Measurements from ENCODE around the gene PPARA. TPM values are rescaled to one million over a fixed set of nuclear protein-coding genes. Genes with fewer than 3 reads are reported as not detected.

The PPARA gene
- total and polyA plus RNA-seq, 2 donors (not counting 1 experiment from before 2014, with no cell fraction given) = 4.1 to 29.8 TPM

- no peaks in the 10 kb centered on the region for H3K9me3 ChIP-seq (ENCODE audit: control extremely low read depth in 1 of 3, control insufficient read depth in 2 of 3, insufficient read depth in 1 of 3, low read length in 2 of 3)
- no peak overlapping the region for H3K4me2 ChIP-seq (replicated peaks; ENCODE audit: low read depth, low read length, poor library complexity, severe bottlenecking)
- ChIA-PET CTCF (interaction anchor here (1.2 kb wide), 1 partner anchor 48 kb away, joined by 5 read pairs; no protein-coding TSS in a partner anchor), POLR2A (no interaction called here)
- intact Hi-C loops (cut with micrococcal nuclease) = no loop called here
- no peak overlapping the region for H3K4me3 Mint-ChIP-seq
- no peaks in the 10 kb centered on the region for H3K27me3 ChIP-seq (replicated peaks in 1 of 4; ENCODE audit: control extremely low read depth in 1 of 4, control insufficient read depth in 3 of 4, insufficient read depth in 4 of 4, low read length in 3 of 4)
- H3K9me3 Mint-ChIP-seq (ENCODE audit: insufficient read depth) = no peaks in the 10 kb centered on the region
- no peaks in the 10 kb centered on the region for H4K20me1 ChIP-seq (ENCODE audit: control insufficient read depth, insufficient read depth, low read length, poor library complexity, severe bottlenecking)
- H3K27me3 Mint-ChIP-seq = no peaks in the 10 kb centered on the region
- H3K27ac ChIP-seq (ENCODE audit: low read length in 2 of 2) = no peak overlapping the region
- peaks cover 0 to 9% of the 10 kb centered on the region in 2 experiments for H3K36me3 ChIP-seq (replicated peaks in 1 of 2; ENCODE audit: control extremely low read depth in 1 of 2, control insufficient read depth in 1 of 2, extremely low read depth in 1 of 2, insufficient read depth in 2 of 2, low read length in 1 of 2)
- H3K27ac Mint-ChIP-seq = peak overlapping the region; percentile 20
- ATAC-seq (ENCODE audit: low read depth) = no peak
- H2AFZ ChIP-seq (ENCODE audit: insufficient read depth, low read depth, low read length, poor library complexity, severe bottlenecking) = no peak overlapping the region
- H3K4me3 ChIP-seq (ENCODE audit: control extremely low read depth in 1 of 5, extremely low read depth in 1 of 5, insufficient read depth in 1 of 5, low read depth in 2 of 5, low read length in 4 of 5) = no peak overlapping the region
- 100% methylated on average over 2 of the region's 2 CpGs for WGBS (ENCODE audit: insufficient coverage)
- H3K4me1 ChIP-seq (ENCODE audit: control insufficient read depth in 2 of 2, insufficient read depth in 2 of 2, low read length in 2 of 2) = peaks cover 14% of the 10 kb centered on the region in 2 donors
- H3K9ac ChIP-seq (ENCODE audit: low read length) = no peak overlapping the region
- H3K79me2 ChIP-seq (ENCODE audit: control insufficient read depth, insufficient read depth, low read length) = peaks cover 16% of the 10 kb centered on the region
- no peak for DNase-seq
- H3K4me1 Mint-ChIP-seq = peaks cover 18% of the 10 kb centered on the region
- TF ChIP-seq EZH2 (IDR thresholded peaks at IDR 0.05; ENCODE audit: borderline replicate concordance, insufficient read depth, low read depth, low read length, poor library complexity, severe bottlenecking) (no peak), CTCF (IDR thresholded peaks at IDR 0.05) (no peak)
Measured at GRCh38 chr22:46247443-46247975, 97.2 kb downstream of the PPARA start.

- CTCF ChIA-PET = interaction anchor here (1.1 kb wide), 1 partner anchor 125 kb away, joined by 3 read pairs; no protein-coding TSS in a partner anchor
- Histone ChIP-seq H3K27me3 (replicated peaks in 1 of 4; ENCODE audit: control extremely low read depth in 1 of 4, control insufficient read depth in 3 of 4, insufficient read depth in 4 of 4, low read length in 3 of 4) (no peaks in the 10 kb centered on the region), H3K79me2 (ENCODE audit: control insufficient read depth, insufficient read depth, low read length) (peaks cover 16% of the 10 kb centered on the region), H3K4me1 (ENCODE audit: control insufficient read depth in 2 of 2, insufficient read depth in 2 of 2, low read length in 2 of 2) (peaks cover 14% of the 10 kb centered on the region in 2 donors), H3K9me3 (ENCODE audit: control extremely low read depth in 1 of 3, control insufficient read depth in 2 of 3, insufficient read depth in 1 of 3, low read length in 2 of 3) (peaks cover 0 to 2% (median 0%) of the 10 kb centered on the region in 3 donors), H3K4me2 (replicated peaks; ENCODE audit: low read depth, low read length, poor library complexity, severe bottlenecking) (peak within 1 kb of the TSS; percentile 84), H2AFZ (ENCODE audit: insufficient read depth, low read depth, low read length, poor library complexity, severe bottlenecking) (peak within 1 kb of the TSS; percentile 85), H3K4me3 (ENCODE audit: control extremely low read depth in 1 of 5, extremely low read depth in 1 of 5, insufficient read depth in 1 of 5, low read depth in 2 of 5, low read length in 4 of 5) (peak within 1 kb of the TSS in 4 of 5 experiments; percentile 72 to 85 (median 82)), H3K9ac (ENCODE audit: low read length) (peak within 1 kb of the TSS; percentile 75), H3K27ac (ENCODE audit: low read length in 2 of 2) (peak within 1 kb of the TSS; percentile 35 to 75), H3K36me3 (replicated peaks in 1 of 2; ENCODE audit: control extremely low read depth in 1 of 2, control insufficient read depth in 1 of 2, extremely low read depth in 1 of 2, insufficient read depth in 2 of 2, low read length in 1 of 2) (no peaks in the 10 kb centered on the region), H4K20me1 (ENCODE audit: control insufficient read depth, insufficient read depth, low read length, poor library complexity, severe bottlenecking) (no peaks in the 10 kb centered on the region)
- POLR2A ChIA-PET = interaction anchor here (0.6 to 1.5 kb wide), 4 partner anchors 18 to 101 kb away, joined by 4 to 11 read pairs (median 7); partner anchors contain the start of genes GTSE1 and TTC38
- under 1% methylated on average over 89 of the region's 89 CpGs for WGBS (ENCODE audit: insufficient coverage)
- Mint-ChIP-seq H3K4me3 (peak within 1 kb of the TSS; percentile 87), H3K9me3 (ENCODE audit: insufficient read depth) (no peaks in the 10 kb centered on the region), H3K27ac (peak within 1 kb of the TSS; percentile 80), H3K4me1 (peaks cover 18% of the 10 kb centered on the region), H3K27me3 (no peaks in the 10 kb centered on the region)
- DNase-seq (peak; percentile 91), ATAC-seq (ENCODE audit: low read depth) (peak; percentile 96)
- TF ChIP-seq EZH2 (IDR thresholded peaks at IDR 0.05; ENCODE audit: borderline replicate concordance, insufficient read depth, low read depth, low read length, poor library complexity, severe bottlenecking) (no peak), CTCF (IDR thresholded peaks at IDR 0.05) (no peak)
- intact Hi-C loops (cut with micrococcal nuclease) = loop anchor here (1.0 to 2.0 kb wide), 4 partner anchors 17 to 99 kb away; partner anchors contain the start of gene GTSE1
Measured at GRCh38 chr22:46250035-46250782, 99.9 kb downstream of the PPARA start, which contains the start of gene CDPF1. CDPF1 (minus strand) TSS chr22:46250293; CDS start chr22:46248284, 2,009 bp downstream.

Data from B cell (primary cell).